WTC11 (cell line): ENCODE measurements around the gene TSPAN31. TPM values are rescaled to one million over a fixed set of nuclear protein-coding genes. Genes with fewer than 3 reads are reported as not detected.

Experiments
- ATAC-seq: fragments of 200-7000 bp; cut with Tn5 transposase; 2 replicates; pipeline ENCODE4 v1.10.0; 2021; ENCODE audit warnings: mild to moderate bottlenecking, moderate library complexity
- CTCF ChIA-PET: fragments of 300-600 bp; sonication (Branson Sonifier 250); formaldehyde crosslinking; loops from one replicate; lab custom pipeline; 2021; ENCODE audit warnings: antibody characterized with exemption; lab: Charles Lee
- POLR2A ChIA-PET: fragments of 350-600 bp; sonication (Branson Sonifier 250); formaldehyde crosslinking; loops from one replicate; lab custom pipeline; 2021; ENCODE audit warnings: antibody characterized with exemption; lab: Charles Lee
- DNase-seq: peaks from one replicate; pipeline ENCODE4 v3.0.0; 2021; ENCODE audit warnings: low spot score
- H3K27ac Mint-ChIP-seq: 2 replicates; pipeline ENCODE4 v1.8.0; 2021; ENCODE audit warnings: mixed read lengths
- H3K27me3 Mint-ChIP-seq: 2 replicates; pipeline ENCODE4 v1.8.0; 2021; ENCODE audit warnings: low read depth, mild to moderate bottlenecking, moderate library complexity, mixed read lengths
- H3K36me3 Mint-ChIP-seq: 2 replicates; pipeline ENCODE4 v1.8.0; 2021; ENCODE audit warnings: mixed read lengths
- H3K4me1 Mint-ChIP-seq: 2 replicates; pipeline ENCODE4 v1.8.0; 2022; ENCODE audit warnings: mixed read lengths
- H3K4me3 Mint-ChIP-seq: 2 replicates; pipeline ENCODE4 v1.8.0; 2021; ENCODE audit warnings: mild to moderate bottlenecking, moderate library complexity, mixed read lengths
- H3K9me3 Mint-ChIP-seq: 2 replicates; pipeline ENCODE4 v1.8.0; 2021; ENCODE audit warnings: mixed read lengths
- ATF1 ChIP-seq: sonication (generic); formaldehyde crosslinking; IDR thresholded peaks from 2 replicates; pipeline ENCODE4 v1.8.1; 2023; ENCODE audit warnings: mild to moderate bottlenecking, moderate library complexity, missing genetic modification reagents
- CREB1 ChIP-seq: sonication (generic); formaldehyde crosslinking; IDR thresholded peaks from 2 replicates; pipeline ENCODE4 v1.8.0; 2023; ENCODE audit warnings: mild to moderate bottlenecking, missing genetic modification reagents
- GABPB1 ChIP-seq: sonication (generic); formaldehyde crosslinking; IDR thresholded peaks from 2 replicates; pipeline ENCODE4 v1.8.1; 2023; ENCODE audit warnings: mild to moderate bottlenecking, missing genetic modification reagents
- GTF2I ChIP-seq: fragments of 250-450 bp; sonication (Bioruptor Pico); conservative IDR thresholded peaks from 2 replicates; pipeline ENCODE4 v1.4.0; 2021; ENCODE audit warnings: mild to moderate bottlenecking
- MYBL2 ChIP-seq: sonication (generic); formaldehyde crosslinking; IDR thresholded peaks from 2 replicates; pipeline ENCODE4 v1.8.1; 2023; ENCODE audit warnings: mild to moderate bottlenecking, moderate library complexity, missing genetic modification reagents
- NFATC4 ChIP-seq: fragments of 250-450 bp; sonication (Bioruptor Pico); IDR thresholded peaks from 2 replicates; pipeline ENCODE4 v1.9.0; 2021; ENCODE audit warnings: mild to moderate bottlenecking
- NR3C1 ChIP-seq: sonication (generic); formaldehyde crosslinking; conservative IDR thresholded peaks from 2 replicates; pipeline ENCODE4 v1.8.1; 2023; ENCODE audit warnings: low read depth, mild to moderate bottlenecking, missing genetic modification reagents
- PRRX2 ChIP-seq: fragments of 250-450 bp; sonication (Bioruptor Pico); IDR thresholded peaks from 2 replicates; pipeline ENCODE4 v1.8.0; 2021; ENCODE audit warnings: mild to moderate bottlenecking
- RORB ChIP-seq: fragments of 250-450 bp; sonication (Bioruptor Pico); IDR thresholded peaks from 2 replicates; pipeline ENCODE4 v1.9.0; 2021; ENCODE audit warnings: mild to moderate bottlenecking
- TCF7 ChIP-seq: sonication (generic); formaldehyde crosslinking; IDR thresholded peaks from 2 replicates; pipeline ENCODE4 v1.8.0; 2022; ENCODE audit warnings: mild to moderate bottlenecking, low read depth, missing genetic modification reagents, moderate library complexity
- TP53 ChIP-seq: sonication (generic); formaldehyde crosslinking; IDR thresholded peaks from 2 replicates; pipeline ENCODE4 v1.8.1; 2023; ENCODE audit warnings: mild to moderate bottlenecking, missing genetic modification reagents
- ZBTB21 ChIP-seq: sonication (generic); formaldehyde crosslinking; IDR thresholded peaks from 2 replicates; pipeline ENCODE4 v1.8.1; 2023; ENCODE audit warnings: mild to moderate bottlenecking, missing genetic modification reagents, borderline replicate concordance
- ZNF232 ChIP-seq: sonication (generic); formaldehyde crosslinking; IDR thresholded peaks from 2 replicates; pipeline ENCODE4 v1.8.0; 2022; ENCODE audit warnings: mild to moderate bottlenecking, missing genetic modification reagents
- ZNF416 ChIP-seq: fragments of 250-450 bp; sonication (Bioruptor Pico); IDR thresholded peaks from 2 replicates; pipeline ENCODE4 v1.9.0; 2021; ENCODE audit warnings: mild to moderate bottlenecking, inconsistent platforms
- total RNA-seq: library from RNA; stranded (reverse); gene quantifications from 3 replicates; pipeline ENCODE4 v1.2.3, GENCODE V29; 2021
- TF ChIP-seq, protein P1 (sequence below): sonication (generic); formaldehyde crosslinking; IDR thresholded peaks from 2 replicates; pipeline ENCODE4 v1.8.0; 2022; ENCODE audit warnings: mild to moderate bottlenecking, missing genetic modification reagents
- TF ChIP-seq, protein P2 (sequence below): sonication (generic); formaldehyde crosslinking; IDR thresholded peaks from 2 replicates; pipeline ENCODE4 v1.8.1; 2023; ENCODE audit warnings: mild to moderate bottlenecking, missing genetic modification reagents
- TF ChIP-seq, protein P3 (sequence below): sonication (generic); formaldehyde crosslinking; IDR thresholded peaks from 2 replicates; pipeline ENCODE4 v1.8.1; 2023; ENCODE audit warnings: mild to moderate bottlenecking, missing genetic modification reagents, moderate library complexity
- TF ChIP-seq, protein P4 (sequence below): fragments of 250-450 bp; sonication (Bioruptor Pico); IDR thresholded peaks from 2 replicates; pipeline ENCODE4 v2.1.2; 2022; ENCODE audit warnings: mild to moderate bottlenecking, moderate library complexity
- TF ChIP-seq, protein P5 (sequence below): sonication (generic); formaldehyde crosslinking; IDR thresholded peaks from 2 replicates; pipeline ENCODE4 v1.8.1; 2022; ENCODE audit warnings: mild to moderate bottlenecking, missing genetic modification reagents, moderate library complexity, borderline replicate concordance
- TF ChIP-seq, protein P6 (sequence below): sonication (generic); formaldehyde crosslinking; IDR thresholded peaks from 2 replicates; pipeline ENCODE4 v1.8.0; 2022; ENCODE audit warnings: mild to moderate bottlenecking, missing genetic modification reagents

TSPAN31 gene
- total RNA-seq, 1 experiment from 2014 or later, result 9.9 TPM

DNA sequence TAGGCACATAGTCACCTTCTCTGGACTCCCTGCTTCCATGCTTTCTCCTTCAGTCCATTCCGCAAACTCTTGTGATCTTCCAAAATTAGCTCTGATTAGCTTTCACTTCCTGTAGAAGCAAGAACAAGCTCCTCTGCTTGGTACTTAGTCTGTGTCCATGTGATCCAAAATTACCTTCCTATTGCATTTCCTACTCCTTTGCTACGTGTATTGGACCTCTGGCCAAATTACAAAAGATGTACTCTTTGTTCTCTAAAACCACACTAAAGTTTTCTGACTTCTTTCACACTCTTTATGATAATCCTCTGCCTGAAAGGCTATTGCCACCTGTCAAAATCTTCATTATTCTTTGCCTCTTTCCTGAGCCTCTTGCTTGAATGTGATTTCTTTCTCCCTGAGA, 37.0 kb downstream of the TSPAN31 start:
- no peak for TF ChIP-seq NFATC4 (CRISPR knock-in tag)
- TF ChIP-seq CREB1 (CRISPR knock-in tag), result no peak
- TF ChIP-seq, protein P1, sequence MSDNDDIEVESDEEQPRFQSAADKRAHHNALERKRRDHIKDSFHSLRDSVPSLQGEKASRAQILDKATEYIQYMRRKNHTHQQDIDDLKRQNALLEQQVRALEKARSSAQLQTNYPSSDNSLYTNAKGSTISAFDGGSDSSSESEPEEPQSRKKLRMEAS, result no peak
- TF ChIP-seq ATF1, result no peak
- TF ChIP-seq RORB (CRISPR knock-in tag), result no peak
- TF ChIP-seq MYBL2 (CRISPR knock-in tag), result no peak
- no peak for TF ChIP-seq TP53 (CRISPR knock-in tag)
- no peak for TF ChIP-seq ZBTB21
- TF ChIP-seq NR3C1 (CRISPR knock-in tag), result no peak
- TF ChIP-seq, protein P2, sequence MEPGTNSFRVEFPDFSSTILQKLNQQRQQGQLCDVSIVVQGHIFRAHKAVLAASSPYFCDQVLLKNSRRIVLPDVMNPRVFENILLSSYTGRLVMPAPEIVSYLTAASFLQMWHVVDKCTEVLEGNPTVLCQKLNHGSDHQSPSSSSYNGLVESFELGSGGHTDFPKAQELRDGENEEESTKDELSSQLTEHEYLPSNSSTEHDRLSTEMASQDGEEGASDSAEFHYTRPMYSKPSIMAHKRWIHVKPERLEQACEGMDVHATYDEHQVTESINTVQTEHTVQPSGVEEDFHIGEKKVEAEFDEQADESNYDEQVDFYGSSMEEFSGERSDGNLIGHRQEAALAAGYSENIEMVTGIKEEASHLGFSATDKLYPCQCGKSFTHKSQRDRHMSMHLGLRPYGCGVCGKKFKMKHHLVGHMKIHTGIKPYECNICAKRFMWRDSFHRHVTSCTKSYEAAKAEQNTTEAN (CRISPR knock-in tag), result no peak
- Mint-ChIP-seq H3K4me1 (peaks cover 4% of the 10 kb centered on the region; the same call in 1 of the 2 replicates), H3K27me3 (no peaks in the 10 kb centered on the region), H3K36me3 (peaks cover 18% of the 10 kb centered on the region), H3K9me3 (no peaks in the 10 kb centered on the region), H3K4me3 (no peak overlapping the region), H3K27ac (no peak overlapping the region)
- no peak for DNase-seq
- ChIA-PET POLR2A (no interaction called here), CTCF (interaction anchor here (0.8 to 2.8 kb wide), 4 partner anchors 10 to 1221 kb away, joined by 3 to 17 read pairs (median 3); partner anchors contain the start of genes EEF1AKMT3 and METTL1)
- no peak for ATAC-seq

DNA sequence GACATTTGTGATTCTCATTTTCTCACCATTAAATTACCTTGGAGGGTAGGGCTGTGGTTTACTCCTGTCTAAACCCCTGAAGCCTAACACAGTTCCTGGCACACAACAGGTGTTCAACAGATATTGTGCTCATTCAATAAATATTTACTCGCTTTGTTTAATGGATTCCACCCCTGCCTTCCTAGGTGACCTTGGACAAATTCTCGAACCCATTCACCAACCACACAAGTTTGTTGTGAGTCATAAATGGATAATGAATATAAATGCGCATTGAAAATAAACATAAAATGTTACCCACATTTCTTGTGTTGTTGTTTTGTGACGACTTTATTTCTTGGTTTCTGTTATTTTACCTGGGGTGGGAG, 37.4 kb downstream of the TSPAN31 start:
- no peak for TF ChIP-seq RORB (CRISPR knock-in tag)
- TF ChIP-seq, protein P3, sequence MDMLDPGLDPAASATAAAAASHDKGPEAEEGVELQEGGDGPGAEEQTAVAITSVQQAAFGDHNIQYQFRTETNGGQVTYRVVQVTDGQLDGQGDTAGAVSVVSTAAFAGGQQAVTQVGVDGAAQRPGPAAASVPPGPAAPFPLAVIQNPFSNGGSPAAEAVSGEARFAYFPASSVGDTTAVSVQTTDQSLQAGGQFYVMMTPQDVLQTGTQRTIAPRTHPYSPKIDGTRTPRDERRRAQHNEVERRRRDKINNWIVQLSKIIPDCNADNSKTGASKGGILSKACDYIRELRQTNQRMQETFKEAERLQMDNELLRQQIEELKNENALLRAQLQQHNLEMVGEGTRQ (CRISPR knock-in tag), result no peak
- TF ChIP-seq, protein P4, sequence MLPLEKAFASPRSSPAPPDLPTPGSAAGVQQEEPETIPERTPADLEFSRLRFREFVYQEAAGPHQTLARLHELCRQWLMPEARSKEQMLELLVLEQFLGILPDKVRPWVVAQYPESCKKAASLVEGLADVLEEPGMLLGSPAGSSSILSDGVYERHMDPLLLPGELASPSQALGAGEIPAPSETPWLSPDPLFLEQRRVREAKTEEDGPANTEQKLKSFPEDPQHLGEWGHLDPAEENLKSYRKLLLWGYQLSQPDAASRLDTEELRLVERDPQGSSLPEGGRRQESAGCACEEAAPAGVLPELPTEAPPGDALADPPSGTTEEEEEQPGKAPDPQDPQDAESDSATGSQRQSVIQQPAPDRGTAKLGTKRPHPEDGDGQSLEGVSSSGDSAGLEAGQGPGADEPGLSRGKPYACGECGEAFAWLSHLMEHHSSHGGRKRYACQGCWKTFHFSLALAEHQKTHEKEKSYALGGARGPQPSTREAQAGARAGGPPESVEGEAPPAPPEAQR, result no peak
- TF ChIP-seq TCF7 (CRISPR knock-in tag), result no peak
- TF ChIP-seq PRRX2, result no peak
- no peak for TF ChIP-seq GTF2I
- no peak for TF ChIP-seq ZNF416 (CRISPR knock-in tag)
- TF ChIP-seq GABPB1 (CRISPR knock-in tag), result no peak
- TF ChIP-seq, protein P5, sequence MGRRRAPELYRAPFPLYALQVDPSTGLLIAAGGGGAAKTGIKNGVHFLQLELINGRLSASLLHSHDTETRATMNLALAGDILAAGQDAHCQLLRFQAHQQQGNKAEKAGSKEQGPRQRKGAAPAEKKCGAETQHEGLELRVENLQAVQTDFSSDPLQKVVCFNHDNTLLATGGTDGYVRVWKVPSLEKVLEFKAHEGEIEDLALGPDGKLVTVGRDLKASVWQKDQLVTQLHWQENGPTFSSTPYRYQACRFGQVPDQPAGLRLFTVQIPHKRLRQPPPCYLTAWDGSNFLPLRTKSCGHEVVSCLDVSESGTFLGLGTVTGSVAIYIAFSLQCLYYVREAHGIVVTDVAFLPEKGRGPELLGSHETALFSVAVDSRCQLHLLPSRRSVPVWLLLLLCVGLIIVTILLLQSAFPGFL (CRISPR knock-in tag), result no peak
- TF ChIP-seq, protein P2 (CRISPR knock-in tag), result no peak
- TF ChIP-seq, protein P6, sequence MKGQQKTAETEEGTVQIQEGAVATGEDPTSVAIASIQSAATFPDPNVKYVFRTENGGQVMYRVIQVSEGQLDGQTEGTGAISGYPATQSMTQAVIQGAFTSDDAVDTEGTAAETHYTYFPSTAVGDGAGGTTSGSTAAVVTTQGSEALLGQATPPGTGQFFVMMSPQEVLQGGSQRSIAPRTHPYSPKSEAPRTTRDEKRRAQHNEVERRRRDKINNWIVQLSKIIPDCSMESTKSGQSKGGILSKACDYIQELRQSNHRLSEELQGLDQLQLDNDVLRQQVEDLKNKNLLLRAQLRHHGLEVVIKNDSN (CRISPR knock-in tag), result no peak
- TF ChIP-seq ZNF232, result no peak
- Mint-ChIP-seq H3K4me3 (peak overlapping the region; percentile 100), H3K27ac (no peak overlapping the region), H3K9me3 (no peaks in the 10 kb centered on the region), H3K27me3 (no peaks in the 10 kb centered on the region), H3K4me1 (peaks cover 4% of the 10 kb centered on the region; the same call in 1 of the 2 replicates), H3K36me3 (peaks cover 22% of the 10 kb centered on the region)
- ATAC-seq (no peak), DNase-seq (no peak)
- ChIA-PET CTCF (interaction anchor here (1.0 to 2.8 kb wide), 5 partner anchors 18 to 119 kb away, joined by 3 to 17 read pairs (median 3); no protein-coding TSS in a partner anchor), POLR2A (interaction anchor here (0.9 kb wide), 1 partner anchor 55 kb away, joined by 4 read pairs; no protein-coding TSS in a partner anchor)
